HG02840 (cell line): ENCODE results near the gene LRFN4.

Experiments
- ATAC-seq: cut with Tn5 transposase; IDR thresholded peaks from one replicate; pipeline ENCODE4 v1.9.1; 2021; ENCODE audit warnings: mild to moderate bottlenecking, moderate library complexity, moderate number of reproducible peaks; ENCODE audit not compliant: unreplicated experiment, low FRiP score

The LRFN4 gene

DNA sequence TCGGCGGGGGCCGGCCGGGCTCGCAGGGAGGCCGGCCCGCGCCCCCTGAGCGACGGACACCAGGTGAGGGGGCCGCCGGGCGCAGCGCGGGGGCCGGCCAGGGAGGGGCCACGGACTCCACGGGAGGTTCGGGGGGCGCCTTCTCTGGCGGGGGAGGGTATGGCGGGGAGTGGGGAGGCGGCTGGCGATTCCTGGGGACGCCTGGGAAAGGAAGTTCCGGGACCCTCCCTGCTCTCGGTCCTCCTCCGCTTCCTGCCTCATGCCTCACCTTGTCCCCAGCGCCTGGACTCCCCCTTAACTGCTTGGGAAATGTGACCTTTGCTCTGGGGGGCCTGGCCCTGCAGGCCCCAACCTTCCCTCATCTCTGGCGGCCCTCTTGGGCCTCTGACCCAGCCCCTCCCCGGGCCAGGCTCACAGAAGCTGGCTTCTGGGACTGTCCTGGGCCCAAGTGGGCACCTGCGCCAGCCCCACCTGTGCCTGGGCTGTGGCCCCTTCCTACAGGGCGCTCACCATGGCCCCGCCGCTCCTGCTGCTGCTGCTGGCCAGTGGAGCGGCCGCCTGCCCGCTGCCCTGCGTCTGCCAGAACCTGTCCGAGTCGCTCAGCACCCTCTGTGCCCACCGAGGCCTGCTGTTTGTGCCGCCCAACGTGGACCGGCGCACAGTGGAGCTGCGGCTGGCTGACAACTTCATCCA, 516 bp downstream of the LRFN4 start:
- no peak for ATAC-seq

DNA sequence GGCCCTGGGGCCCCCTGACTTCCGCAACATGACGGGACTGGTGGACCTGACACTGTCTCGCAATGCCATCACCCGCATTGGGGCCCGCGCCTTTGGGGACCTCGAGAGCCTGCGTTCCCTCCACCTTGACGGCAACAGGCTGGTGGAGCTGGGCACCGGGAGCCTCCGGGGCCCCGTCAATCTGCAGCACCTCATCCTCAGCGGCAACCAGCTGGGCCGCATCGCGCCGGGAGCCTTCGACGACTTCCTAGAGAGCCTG, 992 bp downstream of the LRFN4 start:
- no peak for ATAC-seq

DNA sequence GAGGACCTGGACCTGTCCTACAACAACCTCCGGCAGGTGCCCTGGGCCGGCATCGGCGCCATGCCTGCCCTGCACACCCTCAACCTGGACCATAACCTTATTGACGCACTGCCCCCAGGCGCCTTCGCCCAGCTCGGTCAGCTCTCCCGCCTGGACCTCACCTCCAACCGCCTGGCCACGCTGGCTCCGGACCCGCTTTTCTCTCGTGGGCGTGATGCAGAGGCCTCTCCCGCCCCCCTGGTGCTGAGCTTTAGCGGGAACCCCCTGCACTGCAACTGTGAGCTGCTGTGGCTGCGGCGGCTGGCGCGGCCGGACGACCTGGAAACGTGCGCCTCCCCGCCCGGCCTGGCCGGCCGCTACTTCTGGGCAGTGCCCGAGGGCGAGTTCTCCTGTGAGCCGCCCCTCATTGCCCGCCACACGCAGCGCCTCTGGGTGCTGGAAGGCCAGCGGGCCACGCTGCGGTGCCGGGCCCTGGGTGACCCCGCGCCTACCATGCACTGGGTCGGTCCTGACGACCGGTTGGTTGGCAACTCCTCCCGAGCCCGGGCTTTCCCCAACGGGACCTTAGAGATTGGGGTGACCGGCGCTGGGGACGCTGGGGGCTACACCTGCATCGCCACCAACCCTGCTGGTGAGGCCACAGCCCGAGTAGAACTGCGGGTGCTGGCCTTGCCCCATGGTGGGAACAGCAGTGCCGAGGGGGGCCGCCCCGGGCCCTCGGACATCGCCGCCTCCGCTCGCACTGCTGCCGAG, 1.5 kb downstream of the LRFN4 start:
- no peak for ATAC-seq

DNA sequence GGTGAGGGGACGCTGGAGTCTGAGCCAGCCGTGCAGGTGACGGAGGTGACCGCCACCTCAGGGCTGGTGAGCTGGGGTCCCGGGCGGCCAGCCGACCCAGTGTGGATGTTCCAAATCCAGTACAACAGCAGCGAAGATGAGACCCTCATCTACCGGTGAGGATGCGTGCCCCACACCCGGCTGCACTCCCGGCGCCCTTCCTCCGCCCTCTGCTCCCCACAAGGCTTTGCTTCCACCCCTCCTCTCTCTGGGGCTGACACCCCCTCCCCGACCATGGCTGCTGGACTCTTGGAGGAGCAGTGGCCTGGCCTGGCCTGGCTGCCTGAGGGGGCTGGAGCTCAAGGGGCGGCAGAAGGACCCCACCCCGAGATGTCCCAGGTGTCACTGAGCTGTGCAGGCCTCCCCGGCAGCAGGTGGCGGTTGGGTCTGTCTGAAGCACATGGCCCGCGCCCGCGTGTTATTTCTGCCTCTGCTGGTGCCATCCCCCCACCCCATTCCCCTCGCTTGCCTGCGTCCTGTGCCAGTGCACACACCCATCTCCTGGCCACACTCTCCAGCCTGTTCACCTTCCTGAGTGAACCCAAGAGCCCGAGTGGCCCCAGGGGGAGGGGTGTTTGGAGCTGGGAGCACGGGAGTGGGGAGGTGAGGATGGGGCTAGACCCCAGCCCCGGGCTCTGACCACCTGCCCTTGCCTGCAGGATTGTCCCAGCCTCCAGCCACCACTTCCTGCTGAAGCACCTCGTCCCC, 2.2 kb downstream of the LRFN4 start:
- ATAC-seq: no peak

DNA sequence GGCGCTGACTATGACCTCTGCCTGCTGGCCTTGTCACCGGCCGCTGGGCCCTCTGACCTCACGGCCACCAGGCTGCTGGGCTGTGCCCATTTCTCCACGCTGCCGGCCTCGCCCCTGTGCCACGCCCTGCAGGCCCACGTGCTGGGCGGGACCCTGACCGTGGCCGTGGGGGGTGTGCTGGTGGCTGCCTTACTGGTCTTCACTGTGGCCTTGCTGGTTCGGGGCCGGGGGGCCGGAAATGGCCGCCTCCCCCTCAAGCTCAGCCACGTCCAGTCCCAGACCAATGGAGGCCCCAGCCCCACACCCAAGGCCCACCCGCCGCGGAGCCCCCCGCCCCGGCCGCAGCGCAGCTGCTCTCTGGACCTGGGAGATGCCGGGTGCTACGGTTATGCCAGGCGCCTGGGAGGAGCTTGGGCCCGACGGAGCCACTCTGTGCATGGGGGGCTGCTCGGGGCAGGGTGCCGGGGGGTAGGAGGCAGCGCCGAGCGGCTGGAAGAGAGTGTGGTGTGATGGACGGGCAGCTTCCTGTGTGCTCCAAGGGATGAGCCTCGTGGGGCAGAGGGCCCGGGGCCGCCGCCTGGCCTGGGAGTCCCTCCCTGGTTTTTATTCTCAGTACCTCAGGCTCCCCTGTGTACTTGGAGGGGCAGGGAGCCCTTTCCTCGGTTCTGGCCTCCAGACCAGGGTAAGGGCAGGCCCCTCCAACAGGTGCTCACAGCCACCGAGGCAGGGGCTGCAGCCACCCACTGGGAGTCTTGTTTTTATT, 3.0 kb downstream of the LRFN4 start:
- ATAC-seq: no peak

DNA sequence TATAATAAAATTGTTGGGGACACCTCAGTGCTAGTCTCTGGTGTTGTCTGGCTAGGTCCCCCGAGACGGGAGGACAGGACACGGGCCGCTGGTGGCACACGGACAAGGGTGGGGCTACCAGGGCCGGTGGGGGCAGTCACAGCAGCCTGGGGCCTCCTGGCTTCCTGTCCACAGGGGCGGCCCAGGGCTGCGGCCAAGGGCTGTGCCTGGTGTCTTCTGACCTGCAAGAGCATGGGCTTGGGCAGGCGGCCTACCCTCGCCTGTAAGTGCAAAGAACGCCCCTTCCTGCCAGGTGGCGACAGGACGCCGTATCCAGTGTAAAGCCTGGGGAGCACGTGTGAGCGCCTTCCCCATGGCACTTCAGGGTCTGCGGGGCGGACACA, 3.6 kb downstream of the LRFN4 start:
- no peak for ATAC-seq

DNA sequence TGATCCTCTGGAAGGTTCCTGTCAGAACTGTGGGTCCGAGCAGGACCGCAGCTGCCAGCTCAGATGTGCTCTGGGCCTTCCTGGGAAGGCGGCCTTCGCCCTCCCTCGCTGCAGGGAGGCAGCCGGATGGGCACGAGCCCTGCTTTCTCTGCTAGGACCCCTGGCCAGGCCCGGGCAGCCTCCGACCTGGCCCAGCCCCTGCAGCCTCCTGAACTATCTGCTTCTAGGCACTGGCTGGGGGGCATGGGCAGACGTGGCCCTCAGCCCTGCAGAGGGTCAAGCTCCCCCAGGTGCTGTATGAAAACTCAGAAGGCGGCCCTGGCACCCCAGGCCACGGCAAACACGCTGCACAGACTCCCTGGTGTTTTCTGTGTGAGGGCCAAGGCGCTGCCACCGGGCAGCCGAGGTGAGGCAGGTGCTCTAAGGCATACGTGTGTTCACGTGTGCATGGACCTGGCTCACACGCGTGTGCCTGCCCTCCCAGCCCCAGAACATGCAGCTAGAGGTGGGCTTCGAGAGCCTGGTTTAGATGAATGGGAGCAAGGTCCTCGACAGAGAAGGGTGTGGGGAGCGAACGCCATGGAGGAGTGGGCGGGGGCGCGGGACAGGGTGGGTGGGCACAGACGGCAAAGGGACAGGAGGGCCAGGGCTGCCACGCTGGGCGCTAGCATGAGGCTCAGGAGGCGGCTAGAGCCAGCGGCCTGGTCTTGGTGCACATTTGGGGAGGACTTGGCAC, 4.3 kb downstream of the LRFN4 start:
- ATAC-seq: no peak

DNA sequence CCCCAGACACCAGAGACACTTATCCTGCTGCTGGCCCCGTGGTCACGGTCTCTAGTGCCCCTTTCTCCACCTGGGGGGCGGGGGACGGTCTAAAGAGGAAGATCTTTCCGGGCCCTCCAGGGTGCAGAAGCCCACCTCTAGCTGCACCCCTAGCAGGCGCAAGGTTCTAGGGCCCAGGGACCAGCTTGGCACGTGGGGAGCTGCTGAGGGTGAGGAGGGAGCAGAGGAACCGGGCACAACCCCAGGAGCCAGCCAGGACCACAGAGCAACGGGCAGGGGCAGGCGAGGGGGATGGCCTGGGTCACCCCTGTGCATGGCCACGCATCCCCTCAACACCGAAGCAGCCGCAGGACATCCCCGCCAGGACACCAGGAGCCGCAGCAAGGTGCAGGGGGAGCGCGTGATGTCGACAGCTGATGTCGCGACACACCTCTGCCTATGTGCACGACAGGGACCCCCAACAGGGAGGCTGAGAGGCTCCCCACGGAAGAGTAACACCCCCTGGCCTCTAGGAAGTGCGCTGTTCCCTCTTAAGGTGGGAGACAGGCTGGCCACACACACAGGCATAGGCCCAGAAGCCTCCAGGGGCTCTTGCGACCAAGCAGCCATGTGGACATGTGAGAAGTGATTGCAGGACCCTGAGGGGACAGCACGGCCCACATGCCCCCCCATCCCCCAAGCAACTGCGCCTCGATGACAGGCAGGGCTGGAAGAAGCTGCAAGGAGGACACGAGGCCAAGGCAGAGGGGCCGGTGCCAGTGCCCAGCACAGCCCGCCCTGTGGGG, 5.1 kb downstream of the LRFN4 start:
- no peak for ATAC-seq

DNA sequence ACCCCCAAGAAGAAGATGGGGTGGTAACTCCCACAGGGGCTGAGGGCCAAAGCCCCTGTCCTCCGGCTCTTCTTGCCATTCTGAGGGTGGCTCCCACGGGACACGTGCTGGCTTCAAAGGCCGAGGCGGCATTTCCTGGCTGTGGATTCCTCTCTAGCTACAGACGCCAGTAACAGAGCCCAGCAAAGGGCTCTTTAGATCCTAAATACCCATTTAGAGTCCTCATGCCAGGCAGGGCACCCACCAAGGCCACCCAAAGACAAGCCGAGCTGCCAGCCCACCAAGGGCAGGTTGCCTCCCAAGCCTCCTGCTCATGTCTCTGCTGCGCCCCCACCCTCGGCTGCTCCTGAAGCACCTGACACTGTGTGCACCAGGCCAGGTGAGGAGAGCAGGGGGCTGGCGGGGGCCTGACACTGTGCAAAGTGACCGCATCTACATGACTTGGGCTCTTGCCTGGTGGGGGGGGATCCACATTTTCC, 5.7 kb downstream of the LRFN4 start:
- no peak for ATAC-seq

DNA sequence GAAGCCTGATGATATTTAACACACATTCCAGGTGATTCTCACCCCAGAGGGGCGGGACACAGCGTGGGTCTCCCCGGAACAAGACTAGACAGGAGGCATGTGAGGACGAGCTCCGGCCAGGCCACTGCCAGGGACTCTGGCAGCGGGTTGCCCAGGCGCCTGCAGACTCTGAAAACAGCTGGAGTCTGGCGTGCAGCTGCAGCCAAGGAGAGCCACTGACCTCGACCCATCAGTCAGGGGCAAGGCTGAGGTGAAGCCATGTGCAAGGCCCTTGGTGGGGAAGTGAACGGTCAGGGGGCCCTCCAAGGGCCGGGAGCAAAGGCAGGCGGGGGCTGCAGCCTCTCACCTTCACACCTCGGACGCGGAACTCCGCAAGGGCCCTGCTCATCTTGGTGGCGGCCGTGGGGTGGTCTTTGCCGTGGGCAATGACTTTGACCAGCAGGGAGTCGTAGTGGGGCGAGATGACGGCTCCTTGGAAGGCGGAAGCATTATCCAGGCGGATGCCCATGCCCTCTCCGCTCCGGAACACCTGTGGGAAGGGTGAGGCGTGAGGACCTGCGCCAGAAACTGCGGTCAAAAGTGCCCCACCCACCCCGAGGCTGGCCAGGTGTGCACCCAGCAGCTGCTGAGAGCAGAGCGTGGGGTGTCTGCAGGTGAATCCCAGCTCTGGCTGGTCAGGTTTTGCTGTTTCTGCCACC, 6.7 kb downstream of the LRFN4 start:
- no peak for ATAC-seq

DNA sequence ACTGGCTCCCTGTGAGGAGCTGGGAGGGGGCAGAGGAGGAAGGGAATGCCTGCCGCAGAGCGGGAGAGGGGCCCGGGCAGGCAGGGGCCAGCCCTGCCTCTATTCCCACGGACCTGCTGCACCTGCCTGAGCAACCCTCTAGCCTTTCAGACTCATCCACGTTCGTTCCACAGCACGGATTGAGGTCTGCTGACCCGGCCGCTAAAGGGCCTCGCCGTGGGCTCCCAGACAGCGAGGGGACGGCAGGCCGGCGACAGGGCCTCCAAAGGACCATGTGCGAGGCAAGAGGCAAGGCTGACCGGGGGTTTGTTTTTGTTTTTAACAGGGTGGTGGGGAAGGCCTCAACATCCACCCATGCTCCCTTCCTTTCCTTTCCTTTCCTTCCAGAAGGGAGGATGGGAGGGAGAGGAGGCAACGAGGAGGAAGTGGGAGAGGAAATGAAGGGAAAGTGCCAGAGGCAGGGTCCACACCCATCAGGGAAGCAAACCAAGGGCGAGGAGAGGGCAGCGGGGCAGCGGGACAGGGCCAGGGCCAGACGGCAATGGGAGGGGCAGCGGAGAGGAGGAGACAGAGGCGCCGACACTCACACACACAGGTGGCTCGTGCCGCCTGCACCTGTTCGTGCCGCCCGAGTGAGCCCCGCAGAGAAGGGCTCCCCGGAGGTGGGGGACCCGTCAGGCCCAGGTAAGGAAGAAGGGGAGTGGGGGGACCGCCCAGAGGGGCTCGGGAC, 7.5 kb downstream of the LRFN4 start:
- no peak for ATAC-seq

DNA sequence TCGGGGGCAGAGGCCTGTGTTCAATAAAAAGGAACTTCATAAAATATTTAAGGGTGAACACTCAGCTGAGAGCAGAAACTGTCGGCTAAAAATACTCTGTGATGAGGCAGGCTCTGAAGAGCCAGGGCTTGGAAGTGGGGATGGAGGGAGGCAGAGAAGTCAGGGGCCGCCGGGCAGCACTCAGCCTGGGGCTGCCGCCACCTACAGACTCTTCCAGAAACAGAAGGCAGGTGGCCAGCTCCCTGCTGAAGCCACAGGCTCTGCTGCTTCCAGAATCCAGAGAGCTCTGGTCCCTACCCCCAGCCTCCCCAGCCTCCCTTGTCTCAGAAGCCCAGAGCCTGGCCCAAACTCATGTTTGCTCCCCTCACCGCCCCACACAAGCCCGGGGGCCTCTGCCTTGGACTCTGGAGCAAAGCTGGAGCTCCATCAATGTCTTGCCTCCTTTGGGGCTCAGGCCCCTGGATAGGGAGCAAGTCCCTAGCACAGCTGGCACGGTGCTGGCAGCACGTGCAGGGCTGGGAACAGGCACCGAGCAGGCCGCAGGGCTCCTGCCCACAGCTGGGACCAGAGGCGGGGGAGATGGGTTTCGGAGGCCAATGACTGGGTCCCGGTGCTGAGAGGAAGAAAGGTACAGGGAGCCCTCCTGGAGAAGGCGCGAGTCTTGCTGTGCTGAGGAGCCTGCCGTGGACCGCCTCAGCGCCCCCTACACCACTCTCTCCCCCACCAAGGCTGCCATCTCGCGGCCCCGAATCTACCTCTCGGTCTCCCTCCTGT, 8.2 kb downstream of the LRFN4 start:
- ATAC-seq: no peak

DNA sequence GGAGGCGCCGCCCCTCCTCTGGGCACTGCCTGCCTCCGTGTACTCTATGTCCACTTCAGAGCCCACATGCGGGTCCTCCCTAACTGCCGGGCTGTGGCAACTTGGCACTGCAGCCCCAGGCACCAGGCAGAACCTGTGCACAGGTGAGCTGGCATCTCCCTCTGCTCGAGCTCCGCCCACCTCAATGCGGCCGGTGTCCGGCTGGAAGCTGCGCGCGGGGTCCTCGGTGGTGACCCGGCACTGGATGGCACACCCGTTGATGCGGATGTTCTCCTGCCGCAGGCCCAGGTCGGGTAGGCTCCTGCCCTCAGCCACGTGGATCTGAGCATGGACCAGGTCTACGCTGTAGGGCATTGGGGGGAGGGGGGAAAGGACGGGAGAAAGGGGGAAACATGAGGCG, 9.1 kb downstream of the LRFN4 start:
- ATAC-seq: no peak

DNA sequence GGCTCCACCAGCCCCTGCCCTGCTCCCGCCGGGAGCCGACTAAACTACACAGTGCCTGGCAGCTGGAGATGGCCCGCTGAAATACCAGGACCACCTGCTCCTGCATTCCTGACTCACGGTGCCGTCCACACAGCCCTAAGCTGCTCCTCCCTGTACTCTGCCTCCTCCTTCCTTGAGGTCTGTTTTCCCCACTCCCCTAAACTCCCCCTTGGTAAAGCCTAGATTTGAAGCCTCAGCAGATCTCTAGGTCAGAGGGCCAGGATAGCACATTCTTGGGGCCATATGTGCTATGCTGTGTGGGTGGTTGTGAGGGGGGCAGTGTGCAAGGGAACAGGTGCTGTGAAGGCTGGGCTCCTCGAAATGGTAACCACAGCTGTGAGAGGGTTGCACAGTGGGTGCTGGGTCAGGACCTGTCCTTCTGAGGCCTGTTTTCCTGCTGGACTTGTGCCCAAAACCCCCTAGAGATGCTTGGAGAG, 9.7 kb downstream of the LRFN4 start:
- no peak for ATAC-seq

DNA sequence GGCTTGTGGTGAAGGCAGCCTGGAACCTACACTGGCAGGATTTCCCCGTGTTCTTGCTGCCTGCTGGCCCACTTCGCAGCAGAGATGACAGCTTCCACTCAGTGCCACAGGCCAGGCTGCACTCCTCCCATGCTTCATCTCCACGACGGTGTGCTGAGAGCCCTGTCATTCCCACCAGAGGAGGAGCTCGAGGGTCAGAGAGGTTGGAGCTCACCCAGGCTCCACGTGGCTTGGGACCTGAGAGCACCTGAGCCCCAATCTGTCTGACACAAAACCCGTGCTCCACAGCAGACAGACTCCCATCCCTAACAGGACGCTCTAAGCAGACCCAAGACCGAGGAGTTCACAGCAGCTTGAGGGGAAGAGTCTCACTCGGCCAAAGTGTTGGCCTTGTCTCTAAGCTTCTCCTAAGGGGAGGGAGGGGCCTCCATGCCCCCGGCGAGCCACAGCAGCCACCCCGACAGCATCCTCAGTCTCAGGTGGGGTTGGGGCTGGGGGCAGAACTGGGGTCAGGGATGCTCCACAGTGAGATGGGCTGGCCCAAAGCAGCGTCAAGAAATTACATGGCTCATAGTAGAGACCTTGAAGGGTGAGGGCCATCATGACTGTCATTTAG, 10.7 kb downstream of the LRFN4 start:
- no peak for ATAC-seq

DNA sequence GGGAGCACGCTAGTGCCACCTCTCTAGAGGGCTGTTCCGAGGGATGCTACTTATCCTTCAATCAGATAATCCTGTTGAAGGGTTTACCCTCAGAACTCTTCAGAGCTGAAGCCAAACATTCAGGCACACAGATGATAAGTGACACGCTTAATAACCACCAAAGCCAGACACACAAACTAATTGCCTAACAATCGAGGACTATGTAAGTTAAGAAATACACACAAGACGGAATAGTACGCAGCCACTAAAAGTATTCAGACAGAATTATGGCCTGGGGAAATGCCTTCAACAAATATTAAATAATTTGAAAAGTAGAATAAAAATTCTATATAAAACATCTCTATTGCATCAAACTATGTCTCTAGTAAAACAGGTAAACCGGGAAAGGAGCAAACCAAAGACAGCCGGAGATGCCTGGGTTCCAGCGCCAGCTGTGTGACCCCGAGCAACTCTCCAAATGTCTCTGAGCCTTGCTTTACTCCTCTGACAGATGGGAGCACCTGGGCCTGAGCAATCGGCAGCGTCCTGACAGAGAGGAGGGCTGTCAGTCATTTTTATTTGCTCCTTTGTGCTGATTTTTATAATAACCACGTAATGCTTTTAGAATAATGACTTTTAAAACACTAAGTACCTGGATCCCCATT, 11.3 kb downstream of the LRFN4 start:
- ATAC-seq: no peak
